NCI-H1105 treated with DMSO at 0.1 percent for 48 hours (cell line): ENCODE measurements around the gene ZNF24.
A peak's percentile ranks its signal among the peaks of the same experiment; 100 is the strongest.

Experiments used
- DNase-seq: peaks from one replicate; lab custom pipeline; 2025; lab: John Stamatoyannopoulos, UW

Gene ZNF24

DNA sequence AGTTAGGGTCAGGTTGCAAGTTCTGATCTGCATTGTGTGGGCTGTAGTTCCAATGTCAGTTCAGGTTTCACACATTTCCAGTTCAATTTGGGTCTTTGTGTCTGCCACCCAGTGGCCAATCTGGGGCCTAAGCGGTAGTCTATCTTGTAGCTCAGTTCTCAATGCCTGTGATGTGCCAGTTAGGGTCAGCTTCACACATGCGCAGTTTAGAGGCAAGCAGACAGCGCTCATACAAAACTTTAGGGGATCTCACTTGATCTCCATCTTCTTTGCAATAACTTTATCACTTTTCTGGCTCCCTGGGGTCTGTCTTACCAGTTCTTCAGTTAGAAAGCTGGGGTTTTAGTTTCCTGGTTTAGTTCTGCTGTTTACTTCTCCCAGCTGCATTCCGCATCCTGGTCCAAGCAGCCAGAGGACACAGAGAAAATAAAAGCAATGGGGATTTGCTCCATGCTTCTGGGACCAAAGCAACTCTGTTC lies 11.0 kb upstream of the ZNF24 start:
- peak; percentile 31 for DNase-seq

GRCh38 chr18:35352778-35353177 lies 8.6 kb upstream of the ZNF24 start:
- DNase-seq, result no peak

- DNase-seq, result no peak
Observed at GRCh38 chr18:35352283-35352682, 8.1 kb upstream of the ZNF24 start.

- no peak for DNase-seq
Observed at GRCh38 chr18:35348001-35348400, 3.8 kb upstream of the ZNF24 start.

GRCh38 chr18:35345950-35346349 lies 1.7 kb upstream of the ZNF24 start:
- DNase-seq, result no peak

- DNase-seq, result no peak
Observed at GRCh38 chr18:35345460-35345921, 1.3 kb upstream of the ZNF24 start.

DNA sequence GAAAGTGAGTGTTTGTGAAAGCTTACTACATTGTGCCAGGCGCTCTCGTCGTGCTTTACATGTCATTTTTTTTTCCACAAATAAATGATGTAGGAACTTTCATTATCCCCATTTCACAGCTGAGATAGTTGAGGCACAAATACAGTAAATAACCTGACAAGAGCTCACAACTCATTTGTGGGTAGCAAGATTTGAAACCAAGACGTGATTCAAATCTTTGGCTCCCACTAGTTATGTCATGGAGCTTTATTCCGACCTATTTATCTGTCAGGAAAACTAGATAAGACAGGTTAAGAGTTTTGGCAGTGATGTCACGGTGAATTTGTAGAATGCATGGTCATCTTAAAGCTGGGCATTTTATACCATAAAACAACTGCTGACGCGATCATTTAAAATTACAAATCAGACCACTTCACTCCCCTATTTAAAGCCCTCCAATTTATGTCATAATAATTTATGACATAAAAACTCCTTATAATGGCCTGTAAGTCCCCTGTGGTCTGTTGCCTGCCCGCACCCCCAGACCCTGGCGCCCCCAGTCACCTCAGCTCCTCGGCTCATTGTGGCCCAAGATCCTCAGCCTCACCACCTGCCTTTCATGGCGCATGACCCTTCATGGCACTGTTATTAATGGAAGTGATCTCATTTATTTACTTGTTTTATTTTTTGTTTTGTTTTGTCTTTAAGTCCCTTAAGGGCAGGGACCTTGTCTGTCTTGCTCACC lies 678 bp upstream of the ZNF24 start:
- no peak for DNase-seq

- DNase-seq, result no peak
Observed at GRCh38 chr18:35343488-35343935, 708 bp downstream of the ZNF24 start.

DNA sequence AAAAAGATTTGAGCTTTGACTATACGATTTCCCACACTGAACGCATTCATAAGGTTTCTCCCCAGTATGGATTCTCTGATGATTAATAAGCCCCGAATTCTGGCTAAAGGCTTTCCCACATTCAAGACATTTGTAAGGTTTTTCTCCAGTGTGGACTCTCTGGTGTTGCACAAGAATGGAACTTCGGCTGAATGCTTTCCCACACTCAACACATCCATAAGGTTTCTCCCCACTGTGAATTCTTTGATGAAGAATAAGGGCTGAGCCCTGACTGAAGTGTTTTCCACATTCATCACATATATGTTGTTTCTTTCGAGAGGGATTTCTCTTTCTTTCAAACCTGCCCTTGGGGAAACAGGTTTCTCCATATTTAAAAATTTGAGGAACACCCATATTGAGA lies 6.9 kb downstream of the ZNF24 start:
- DNase-seq, result no peak

- no peak for DNase-seq
Observed at GRCh38 chr18:35335866-35336265, 8.4 kb downstream of the ZNF24 start.

GRCh38 chr18:35334821-35335220 lies 9.4 kb downstream of the ZNF24 start:
- no peak for DNase-seq

GRCh38 chr18:35334212-35334611 lies 10.0 kb downstream of the ZNF24 start:
- no peak for DNase-seq

DNA sequence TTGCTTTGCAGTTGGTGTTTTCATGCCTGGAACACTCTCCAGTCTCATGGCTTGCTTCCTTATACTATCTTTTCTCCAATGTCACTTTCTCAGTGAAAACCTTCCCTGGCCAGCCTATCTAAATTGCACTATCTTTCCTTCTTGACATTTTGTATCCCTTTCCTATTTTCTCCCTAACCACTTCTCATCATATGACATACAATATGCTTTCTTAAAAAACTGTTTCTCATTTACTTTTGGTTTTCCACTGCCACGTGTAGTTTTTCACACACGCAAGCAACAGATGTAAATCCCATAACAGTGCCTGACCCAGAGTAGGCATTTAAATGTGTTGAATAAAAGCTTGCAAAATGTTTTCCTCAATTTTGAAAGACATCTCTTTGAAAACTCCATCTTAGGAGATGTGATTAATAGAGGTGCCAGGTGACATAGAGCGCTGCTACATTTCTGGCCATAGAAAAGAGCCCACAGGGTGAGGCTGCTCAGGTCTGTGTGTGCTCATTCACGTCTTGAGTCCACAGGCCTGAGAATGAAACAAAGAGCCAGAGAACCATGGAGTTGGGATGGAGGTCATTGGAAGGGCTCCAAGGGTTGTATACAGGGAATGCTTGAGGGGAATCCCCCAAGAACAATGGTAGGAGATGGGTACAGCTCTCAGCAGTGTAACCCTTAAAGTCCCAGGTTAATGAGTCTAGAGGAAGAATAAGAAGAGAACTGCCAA lies 12.7 kb downstream of the ZNF24 start:
- no peak for DNase-seq

GRCh38 chr18:35328868-35329267 lies 15.4 kb downstream of the ZNF24 start:
- DNase-seq, result no peak

- DNase-seq, result no peak
Observed at GRCh38 chr18:35326695-35327387, 17.4 kb downstream of the ZNF24 start.

GRCh38 chr18:35324926-35325655 lies 19.1 kb downstream of the ZNF24 start:
- DNase-seq, result no peak

DNA sequence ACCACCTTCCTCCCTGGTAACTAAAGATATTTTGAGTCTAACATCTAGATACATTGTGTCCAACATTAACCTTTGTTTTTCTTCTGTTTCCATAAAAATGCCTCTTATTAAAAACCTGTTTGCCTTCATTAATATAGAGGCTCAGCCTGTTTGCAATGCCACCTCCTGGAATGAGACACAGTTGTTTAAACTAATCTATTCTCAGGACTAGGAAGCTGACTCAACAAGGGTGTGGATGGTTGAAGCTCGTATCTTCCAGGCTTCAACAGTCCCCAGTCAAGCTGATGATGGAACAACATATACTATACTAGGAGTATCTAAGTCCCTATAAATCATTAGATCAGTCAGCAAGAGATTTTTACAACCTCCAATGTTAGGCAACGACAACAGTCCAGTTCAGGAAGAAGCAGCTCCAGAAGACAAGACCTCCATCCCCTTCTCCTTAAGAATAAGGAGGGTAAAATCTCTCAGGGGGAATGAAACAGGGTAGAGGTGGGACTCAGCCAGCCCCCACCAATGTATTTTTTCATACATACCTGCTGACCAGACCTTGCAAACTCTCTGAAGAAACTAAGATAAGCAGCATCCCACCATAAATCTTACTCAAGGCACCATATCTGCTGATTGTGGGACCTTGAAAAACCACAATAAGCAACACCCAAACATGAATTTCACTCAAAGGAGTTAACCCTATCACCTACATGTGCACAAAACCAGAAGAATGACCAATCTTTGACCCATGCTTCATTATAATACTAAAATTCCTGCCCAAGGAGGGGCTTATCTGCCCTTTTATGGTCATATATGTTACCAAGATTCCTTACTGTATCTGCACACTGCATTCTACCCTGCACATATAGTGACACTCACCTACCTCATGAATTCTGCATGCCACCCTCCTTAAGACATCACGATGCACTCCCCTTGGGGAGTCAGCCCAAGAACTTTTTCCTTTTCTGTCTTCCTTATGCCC lies 21.4 kb downstream of the ZNF24 start:
- no peak for DNase-seq

- no peak for DNase-seq
Observed at GRCh38 chr18:35311496-35311895, 32.7 kb downstream of the ZNF24 start.

DNA sequence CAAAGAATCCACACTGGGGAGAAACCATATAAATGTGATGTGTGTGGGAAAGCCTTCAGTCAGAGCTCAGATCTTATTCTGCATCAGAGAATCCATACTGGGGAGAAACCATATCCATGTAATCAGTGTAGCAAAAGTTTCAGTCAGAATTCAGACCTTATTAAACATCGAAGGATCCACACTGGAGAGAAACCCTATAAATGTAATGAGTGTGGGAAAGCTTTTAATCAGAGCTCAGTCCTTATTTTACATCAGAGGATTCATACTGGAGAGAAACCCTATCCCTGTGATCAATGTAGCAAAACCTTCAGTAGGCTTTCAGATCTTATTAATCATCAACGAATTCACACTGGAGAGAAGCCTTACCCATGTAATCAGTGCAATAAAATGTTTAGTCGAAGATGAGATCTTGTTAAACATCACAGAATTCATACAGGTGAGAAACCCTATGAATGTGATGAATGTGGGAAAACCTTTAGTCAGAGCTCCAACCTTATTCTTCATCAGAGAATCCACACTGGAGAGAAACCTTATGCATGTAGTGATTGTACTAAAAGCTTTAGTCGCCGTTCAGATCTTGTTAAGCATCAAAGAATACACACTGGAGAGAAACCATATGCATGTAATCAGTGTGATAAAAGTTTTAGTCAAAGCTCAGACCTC lies 37.5 kb downstream of the ZNF24 start:
- DNase-seq, result no peak

DNA sequence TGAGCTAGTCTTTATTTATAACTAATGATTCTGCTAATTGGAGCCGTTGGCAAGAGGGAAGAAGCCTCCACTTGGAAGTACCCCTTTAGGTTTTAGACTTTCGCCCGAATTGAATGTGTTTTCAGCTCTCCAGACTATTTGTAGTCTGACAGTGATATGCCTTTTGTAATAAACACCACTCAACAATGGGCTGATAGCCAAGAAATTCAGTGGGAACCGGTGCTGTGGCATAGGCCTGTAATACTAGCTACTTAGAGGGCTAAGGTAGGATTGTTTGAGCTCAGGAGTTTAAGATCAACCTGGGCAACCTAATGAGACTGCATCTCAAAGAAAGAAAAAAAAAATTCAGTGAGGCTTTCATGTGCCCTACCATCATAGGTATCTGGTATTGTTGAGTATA lies 40.6 kb downstream of the ZNF24 start:
- peak; percentile 82 for DNase-seq
